ENCODE measurements around the gene CBFA2T2.
"Not testable (repeated sequence)": the region's sequence is repeated elsewhere in the genome, so short reads cannot be mapped to it uniquely, and the experiment has no call there.

The CBFA2T2 gene

GRCh38 chr20:33490023-33490933, at the start of gene CBFA2T2:
TSS of gene CBFA2T2 (plus strand) at chr20:33490096. CDS start at chr20:33490268, 172 bp downstream.
- DNase-seq (ENCODE audit: low spot score), result no peak

- DNase-seq (ENCODE audit: low spot score), result not testable (repeated sequence)
Observed at GRCh38 chr20:33440562-33440961, 49.3 kb upstream of the CBFA2T2 start.

- DNase-seq (ENCODE audit: low spot score), result no peak
Observed at GRCh38 chr20:33441142-33441955, 48.5 kb upstream of the CBFA2T2 start.

- DNase-seq (ENCODE audit: low spot score), result no peak
Observed at GRCh38 chr20:33442136-33443005, 47.5 kb upstream of the CBFA2T2 start.

- DNase-seq (ENCODE audit: low spot score), result peak; percentile 84
Observed at GRCh38 chr20:33443006-33443511, 46.8 kb upstream of the CBFA2T2 start.

- DNase-seq (ENCODE audit: low spot score), result peak; percentile 97
Observed at GRCh38 chr20:33443512-33444239, 46.2 kb upstream of the CBFA2T2 start, which contains the start of gene SNTA1. TSS of gene SNTA1 (minus strand) at chr20:33443763. CDS start at chr20:33443620, 143 bp downstream.

- DNase-seq (ENCODE audit: low spot score), result no peak
Observed at GRCh38 chr20:33444797-33445560, 44.9 kb upstream of the CBFA2T2 start.

GRCh38 chr20:33445881-33446625, 43.8 kb upstream of the CBFA2T2 start:
- no peak for DNase-seq (ENCODE audit: low spot score)

- no peak for DNase-seq (ENCODE audit: low spot score)
Observed at GRCh38 chr20:33450867-33451266, 39.0 kb upstream of the CBFA2T2 start.

- DNase-seq (ENCODE audit: low spot score), result peak; percentile 87
Observed at GRCh38 chr20:33456916-33457642, 32.8 kb upstream of the CBFA2T2 start.

- DNase-seq (ENCODE audit: low spot score), result no peak
Observed at GRCh38 chr20:33459599-33459998, 30.3 kb upstream of the CBFA2T2 start.

GRCh38 chr20:33460711-33461110, 29.2 kb upstream of the CBFA2T2 start:
- no peak for DNase-seq (ENCODE audit: low spot score)

- DNase-seq (ENCODE audit: low spot score), result no peak
Observed at GRCh38 chr20:33463332-33464101, 26.4 kb upstream of the CBFA2T2 start.

- DNase-seq (ENCODE audit: low spot score), result not testable (repeated sequence)
Observed at GRCh38 chr20:33464759-33465158, 25.1 kb upstream of the CBFA2T2 start.

GRCh38 chr20:33465481-33466302, 24.2 kb upstream of the CBFA2T2 start:
- peak; percentile 69 for DNase-seq (ENCODE audit: low spot score)

- no peak for DNase-seq (ENCODE audit: low spot score)
Observed at GRCh38 chr20:33466303-33466646, 23.6 kb upstream of the CBFA2T2 start.

GRCh38 chr20:33470457-33470856, 19.4 kb upstream of the CBFA2T2 start:
- DNase-seq (ENCODE audit: low spot score), result no peak
